Right cardiac atrium (tissue), 5 donors: ENCODE data around the gene TFG. TPM values are rescaled to one million over a fixed set of nuclear protein-coding genes. Genes with fewer than 3 reads are reported as not detected.
A peak's percentile ranks its signal among the peaks of the same experiment; 100 is the strongest.
"Not testable (repeated sequence)": the region's sequence is repeated elsewhere in the genome, so short reads cannot be mapped to it uniquely, and the experiment has no call there.

Source experiments
- ATAC-seq, 2 donors: fragments of 200-7000 bp; cut with Tn5 transposase; one replicate each; pipeline versions ENCODE4 v1.8.0 to v1.9.1; 2020; ENCODE audit warnings: moderate library complexity in 2 of 2, mild to moderate bottlenecking in 1 of 2
- DNase-seq, 3 donors: peaks; one replicate each; pipeline ENCODE4 v3.0.0-alpha.2; 2020
- H3K27ac ChIP-seq: one replicate; pipeline ENCODE4 v1.5.1; 2013; ENCODE audit warnings: mild to moderate bottlenecking, low read length, control low read depth, moderate library complexity
- H3K27me3 ChIP-seq: one replicate; pipeline ENCODE4 v1.6.1; 2013; ENCODE audit not compliant: control insufficient read depth, insufficient read depth
- H3K4me1 ChIP-seq: one replicate; pipeline ENCODE4 v1.6.1; 2013; ENCODE audit warnings: low read length; ENCODE audit not compliant: control insufficient read depth, insufficient read depth
- H3K4me3 ChIP-seq: one replicate; pipeline ENCODE4 v1.5.1; 2013; ENCODE audit warnings: low read length, control low read depth
- H3K9me3 ChIP-seq: one replicate; pipeline ENCODE4 v1.6.1; 2013; ENCODE audit warnings: low read length; ENCODE audit not compliant: control insufficient read depth
- WGBS: extraction: QIAGEN DNeasy Blood & Tissue Kit; methylation state at CpG from one replicate; pipeline ENCODE4 v1.1.7; 2013; 5-methylcytosine and 5-hydroxymethylcytosine counted together
- intact Hi-C, 4 donors: fragments of 100-400 bp; cut with DNase I; formaldehyde crosslinking; loops; one replicate each; pipeline versions ENCODE4 v1.11.0 to v1.14.0; 2022 to 2023
- long read RNA-seq, 4 donors: library from polyadenylated mRNA; unstranded; transcript quantifications; one replicate each; pipeline ENCODE4 v2.0.0, GENCODE V29; 2020 to 2021
- polyA plus RNA-seq: library from polyadenylated mRNA; stranded (reverse); fragments of 200-250 nt; gene quantifications from one replicate; pipeline ENCODE4 v1.2.3, GENCODE V29; 2013
- total RNA-seq, 4 donors: library from RNA; stranded (reverse); fragmentation: NEBNext Ultra II Directional; extraction: Animal tissue kit (Norgen Biotek cat#: 25700); gene quantifications; one replicate each; pipeline ENCODE4 v1.2.1, GENCODE V29; 2021
- donor health status: healthy with polysubstance abuse.
- donor health status: DM: no; HTN: yes; CAD: no.
- donor health status: DM: no; HTN: no; CAD: no.
- donor health status: DM: no; HTN: yes; CAD: no; lungs with severe emphysema.
- donor health status: DM: yes; HTN: yes; CAD: no.

TFG gene
- 10 to 100 TPM; 81.6 to 98.6 (median 88.2) TPM for total RNA-seq
- 89.0 TPM for polyA plus RNA-seq
- long read RNA-seq, donor 1, transcript TFG-204 (8 exons, 1,783 nt) = minor isoform, 48 of 292 reads
- long read RNA-seq, donor 1, transcript TFG-208 (8 exons, 1,696 nt) = minor isoform, 10 of 292 reads
- long read RNA-seq, donor 1, transcript TFG-201 (8 exons, 1,978 nt) = major isoform, 201 of 292 reads
- long read RNA-seq, donor 1, partial matches to known transcripts = 15 of 292 reads
- long read RNA-seq, donor 1, other reads (novel, unspliced or antisense) = 17 of 292 reads
- long read RNA-seq, donor 2, transcript TFG-204 (8 exons, 1,783 nt) = minor isoform, 28 of 134 reads
- long read RNA-seq, donor 2, transcript TFG-201 (8 exons, 1,978 nt) = major isoform, 95 of 134 reads
- long read RNA-seq, donor 2, partial matches to known transcripts = 3 of 134 reads
- long read RNA-seq, donor 2, other reads (novel, unspliced or antisense) = 4 of 134 reads
- long read RNA-seq, donor 3, transcript TFG-204 (8 exons, 1,783 nt) = minor isoform, 93 of 590 reads
- long read RNA-seq, donor 3, transcript TFG-201 (8 exons, 1,978 nt) = major isoform, 425 of 590 reads
- long read RNA-seq, donor 3, transcript TFG-208 (8 exons, 1,696 nt) = minor isoform, 17 of 590 reads
- long read RNA-seq, donor 3, transcript TFG-202 (8 exons, 1,716 nt) = minor isoform, 6 of 590 reads
- long read RNA-seq, donor 3, partial matches to known transcripts = 14 of 590 reads
- long read RNA-seq, donor 3, other reads (novel, unspliced or antisense) = 35 of 590 reads
- long read RNA-seq, donor 4, transcript TFG-204 (8 exons, 1,783 nt) = minor isoform, 19 of 125 reads
- long read RNA-seq, donor 4, transcript TFG-201 (8 exons, 1,978 nt) = major isoform, 92 of 125 reads
- long read RNA-seq, donor 4, partial matches to known transcripts = 2 of 125 reads
- long read RNA-seq, donor 4, other reads (novel, unspliced or antisense) = 6 of 125 reads

DNA sequence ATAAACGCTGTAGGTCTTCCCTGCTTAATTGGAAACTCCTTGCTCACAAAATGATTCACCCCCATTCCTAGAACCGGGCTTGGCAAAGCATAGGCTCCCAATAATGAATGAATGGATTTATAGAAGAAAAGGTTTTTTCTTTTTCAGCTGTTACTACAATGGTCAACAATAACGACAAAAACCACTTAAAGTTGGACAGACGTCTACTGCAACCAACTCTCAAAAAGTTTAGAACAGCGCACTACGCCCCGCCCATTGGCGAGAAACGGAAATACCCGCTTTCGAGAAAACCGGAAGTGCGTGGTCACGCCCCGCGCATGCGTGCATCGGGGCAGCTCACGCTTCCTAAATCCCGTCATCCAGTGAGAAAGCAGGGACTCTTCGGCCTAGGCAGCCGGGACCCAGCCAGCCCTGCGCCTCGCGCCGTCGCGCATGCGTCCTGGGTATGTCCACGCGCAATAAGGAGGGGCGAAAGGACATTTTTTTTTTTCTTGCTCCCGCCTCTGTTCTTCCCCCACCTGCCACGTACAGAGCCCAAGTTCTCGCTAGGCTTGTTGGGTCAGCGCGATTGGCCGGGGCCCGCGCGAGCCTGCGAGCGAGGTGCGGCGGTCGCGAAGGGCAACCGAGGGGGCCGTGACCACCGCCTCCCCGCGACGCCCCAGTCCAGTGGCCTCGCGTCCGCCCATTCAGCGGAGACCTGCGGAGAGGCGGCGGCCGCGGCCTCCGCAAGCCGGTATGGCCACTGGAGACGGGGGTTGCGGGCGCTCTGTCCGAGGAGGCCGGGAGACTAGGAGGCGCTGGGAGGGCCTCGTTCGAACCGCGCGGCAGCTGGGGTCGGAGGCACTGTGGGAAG lies at the start of gene TFG:
Gene TFG (plus strand): TSS at position 506 of the 853 bp plus-strand sequence. CDS start 4,192 bp downstream, outside the sequence.
- intact Hi-C loops = no loop called here

DNA sequence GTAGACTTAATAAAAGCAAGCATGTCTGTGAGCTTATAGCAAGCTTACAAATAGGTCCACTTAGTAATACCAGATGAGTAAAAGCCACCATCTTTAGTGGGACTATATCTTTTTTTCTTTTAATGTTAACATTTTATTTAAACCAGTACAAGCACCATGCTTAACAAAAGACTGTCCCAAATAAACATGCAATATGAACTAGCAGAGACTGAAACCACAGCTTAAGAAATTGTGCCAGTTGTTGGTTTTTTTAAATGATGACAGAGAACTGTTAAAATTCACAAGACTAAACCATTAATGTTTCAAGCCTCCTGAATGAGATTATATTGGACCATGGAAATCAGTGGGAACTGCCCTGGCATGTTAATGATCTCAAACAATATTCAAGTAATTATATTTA lies 48.0 kb upstream of the TFG start:
- ATAC-seq, DNase-seq, H3K27ac ChIP-seq, H3K4me1 ChIP-seq, H3K9me3 ChIP-seq, H3K4me3 ChIP-seq, H3K27me3 ChIP-seq, intact Hi-C loops: not testable (repeated sequence)

More for the DNA sequence above, at the start of gene TFG:
- no peaks in the 10 kb centered on the region for H3K9me3 ChIP-seq
- H3K4me1 ChIP-seq = peaks cover 5% of the 10 kb centered on the region
- peak within 1 kb of the TSS; percentile 80 for H3K4me3 ChIP-seq
- ATAC-seq (peak; percentile 98 to 99), DNase-seq (peak; percentile 99 to 100 (median 99))
- under 1% methylated on average over 76 of the region's 76 CpGs for WGBS
- peak within 1 kb of the TSS; percentile 94 for H3K27ac ChIP-seq
- peaks cover 2% of the 10 kb centered on the region for H3K27me3 ChIP-seq

DNA sequence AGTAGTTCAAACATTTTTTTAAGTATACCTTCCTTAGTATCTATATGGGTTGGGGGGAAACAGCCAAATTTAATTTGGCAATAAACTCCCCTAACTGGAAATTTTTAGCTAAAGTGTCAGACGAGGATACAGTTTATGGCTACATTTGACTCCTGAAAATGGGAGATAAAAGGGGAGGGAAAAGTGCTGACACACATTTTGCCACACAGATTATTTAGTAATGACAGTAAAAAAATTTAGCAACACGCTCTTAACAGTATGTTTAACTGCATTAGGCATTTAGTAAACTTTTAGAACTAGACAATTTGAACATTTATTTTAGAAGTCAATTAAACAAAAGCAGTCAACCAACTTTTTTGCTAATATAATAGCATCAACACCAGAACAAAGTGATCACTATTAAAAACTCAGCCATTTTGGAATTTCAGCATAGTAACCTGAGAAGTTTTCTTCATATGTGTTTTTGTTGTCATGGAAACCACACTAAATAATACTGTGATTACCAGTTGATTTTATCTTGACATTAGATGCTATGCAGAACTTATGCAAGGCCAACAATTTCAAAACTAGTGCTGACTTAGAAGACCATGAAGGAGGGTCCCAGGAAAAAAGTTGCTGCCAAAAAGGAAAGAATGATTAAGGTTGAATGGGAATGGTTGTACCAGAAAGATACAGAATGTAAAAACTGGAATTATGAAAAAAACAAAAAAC lies 47.0 kb upstream of the TFG start:
- WGBS = 51% methylated on average over 2 of the region's 2 CpGs
- intact Hi-C loops = no loop called here
- no peak for DNase-seq
- Histone ChIP-seq H3K27me3 (peaks cover 3% of the 10 kb centered on the region), H3K4me3 (no peak overlapping the region), H3K4me1 (no peaks in the 10 kb centered on the region), H3K27ac (no peak overlapping the region), H3K9me3 (no peaks in the 10 kb centered on the region)
- no peak for ATAC-seq

DNA sequence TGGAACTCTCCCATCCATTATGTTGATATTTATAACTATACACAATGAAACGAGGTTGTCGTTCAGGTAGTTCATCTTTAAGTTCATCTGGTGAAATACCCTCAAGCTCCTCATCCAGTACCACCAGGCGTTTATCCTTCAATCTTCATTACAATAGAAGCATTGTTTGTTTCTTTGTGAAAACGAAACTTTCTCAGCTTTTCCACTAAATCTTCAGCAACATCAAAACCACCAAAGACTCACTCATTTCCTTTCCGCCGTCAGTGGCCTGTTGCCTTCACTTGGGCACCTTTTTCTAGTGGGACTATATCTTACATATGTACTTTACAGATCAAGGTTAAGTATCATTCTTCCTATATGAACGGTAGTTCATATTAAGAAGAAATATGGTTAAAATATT lies 44.1 kb upstream of the TFG start:
- Histone ChIP-seq H3K27ac (no peak overlapping the region), H3K4me1 (no peaks in the 10 kb centered on the region), H3K4me3 (no peak overlapping the region), H3K9me3 (no peaks in the 10 kb centered on the region), H3K27me3 (no peaks in the 10 kb centered on the region)
- no peak for DNase-seq
- ATAC-seq = no peak
- WGBS = 52% methylated on average over 7 of the region's 7 CpGs
- intact Hi-C loops = no loop called here

DNA sequence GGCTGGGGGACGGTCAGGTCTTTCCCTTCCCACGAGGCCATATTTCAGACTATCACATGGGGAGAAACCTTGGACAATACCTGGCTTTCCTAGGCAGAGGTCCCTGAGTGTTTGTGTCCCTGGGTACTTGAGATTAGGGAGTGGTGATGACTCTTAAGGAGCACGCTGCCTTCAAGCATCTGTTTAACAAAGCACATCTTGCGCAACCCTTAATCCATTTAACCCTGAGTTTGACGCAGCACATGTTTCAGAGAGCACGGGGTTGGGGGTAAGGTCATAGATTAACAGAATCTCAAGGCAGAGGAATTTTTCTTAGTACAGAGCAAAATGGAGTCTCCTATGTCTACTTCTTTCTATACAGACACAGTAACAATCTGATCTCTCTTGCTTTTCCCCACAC lies 42.6 kb upstream of the TFG start:
- H3K9me3 ChIP-seq, H3K27me3 ChIP-seq, H3K4me3 ChIP-seq, H3K27ac ChIP-seq, intact Hi-C loops, H3K4me1 ChIP-seq, ATAC-seq, DNase-seq: not testable (repeated sequence)
- WGBS = 56% methylated on average over 5 of the region's 6 CpGs

DNA sequence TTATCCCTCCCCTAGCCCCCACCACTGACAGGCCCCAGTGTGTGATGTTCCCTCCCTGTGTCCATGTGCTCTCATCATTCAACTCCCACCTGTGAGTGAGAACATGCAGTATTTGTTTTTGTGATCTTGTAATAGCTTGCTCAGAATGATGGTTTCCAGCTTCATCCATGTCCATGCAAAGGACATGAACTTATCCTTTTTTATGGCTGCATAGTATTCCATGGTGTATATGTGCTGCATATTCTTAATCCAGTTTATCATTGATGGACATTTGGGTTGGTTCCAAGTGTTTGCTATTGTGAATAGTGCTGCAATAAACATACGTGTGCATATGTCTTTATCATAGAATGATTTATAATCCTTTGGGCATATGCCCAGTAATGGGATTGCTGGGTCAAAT lies 42.0 kb upstream of the TFG start:
- H3K27me3 ChIP-seq, intact Hi-C loops, H3K27ac ChIP-seq, H3K4me3 ChIP-seq, DNase-seq, ATAC-seq, H3K9me3 ChIP-seq, H3K4me1 ChIP-seq: not testable (repeated sequence)
- 75% methylated on average over 1 of the region's 1 CpG for WGBS

DNA sequence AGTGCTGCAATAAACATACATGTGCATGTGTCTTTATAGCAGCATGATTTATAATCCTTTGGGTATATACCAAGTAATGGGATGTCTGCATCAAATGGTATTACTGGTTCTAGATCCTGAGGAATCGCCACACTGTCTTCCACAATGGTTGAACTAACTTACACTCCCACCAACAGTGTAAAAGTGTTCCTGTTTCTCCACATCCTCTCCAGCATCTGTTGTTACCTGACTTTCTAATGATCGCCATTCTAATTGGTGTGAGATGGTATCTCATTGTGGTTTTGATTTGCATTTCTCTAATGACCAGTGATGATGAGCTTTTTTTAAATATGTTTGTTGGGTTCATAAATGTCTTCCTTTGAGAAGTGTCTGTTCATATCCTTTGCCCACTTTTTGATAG lies 38.3 kb upstream of the TFG start:
- ATAC-seq, H3K9me3 ChIP-seq, H3K27ac ChIP-seq, H3K4me1 ChIP-seq, H3K27me3 ChIP-seq, H3K4me3 ChIP-seq, intact Hi-C loops, DNase-seq: not testable (repeated sequence)
- 90% methylated on average over 2 of the region's 2 CpGs for WGBS

DNA sequence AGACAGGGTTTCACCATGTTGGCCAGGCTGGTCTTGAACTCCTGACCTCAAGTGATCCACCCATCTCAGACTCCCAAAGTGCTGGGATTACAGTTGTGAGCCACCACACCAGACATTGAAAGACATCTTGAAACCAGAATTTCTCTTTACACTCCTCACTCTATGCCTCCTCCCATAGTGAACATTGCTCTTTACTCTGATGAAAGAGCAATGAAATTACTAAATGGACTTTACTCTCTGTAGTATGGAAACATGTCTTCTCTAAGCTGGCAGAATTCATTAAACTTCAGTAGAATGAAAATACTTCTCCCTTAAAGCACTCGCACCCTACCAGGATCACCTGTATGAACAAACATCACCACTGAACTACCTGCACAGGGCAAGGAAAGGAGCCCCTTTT lies 27.8 kb upstream of the TFG start:
- no peak overlapping the region for H3K27ac ChIP-seq

DNA sequence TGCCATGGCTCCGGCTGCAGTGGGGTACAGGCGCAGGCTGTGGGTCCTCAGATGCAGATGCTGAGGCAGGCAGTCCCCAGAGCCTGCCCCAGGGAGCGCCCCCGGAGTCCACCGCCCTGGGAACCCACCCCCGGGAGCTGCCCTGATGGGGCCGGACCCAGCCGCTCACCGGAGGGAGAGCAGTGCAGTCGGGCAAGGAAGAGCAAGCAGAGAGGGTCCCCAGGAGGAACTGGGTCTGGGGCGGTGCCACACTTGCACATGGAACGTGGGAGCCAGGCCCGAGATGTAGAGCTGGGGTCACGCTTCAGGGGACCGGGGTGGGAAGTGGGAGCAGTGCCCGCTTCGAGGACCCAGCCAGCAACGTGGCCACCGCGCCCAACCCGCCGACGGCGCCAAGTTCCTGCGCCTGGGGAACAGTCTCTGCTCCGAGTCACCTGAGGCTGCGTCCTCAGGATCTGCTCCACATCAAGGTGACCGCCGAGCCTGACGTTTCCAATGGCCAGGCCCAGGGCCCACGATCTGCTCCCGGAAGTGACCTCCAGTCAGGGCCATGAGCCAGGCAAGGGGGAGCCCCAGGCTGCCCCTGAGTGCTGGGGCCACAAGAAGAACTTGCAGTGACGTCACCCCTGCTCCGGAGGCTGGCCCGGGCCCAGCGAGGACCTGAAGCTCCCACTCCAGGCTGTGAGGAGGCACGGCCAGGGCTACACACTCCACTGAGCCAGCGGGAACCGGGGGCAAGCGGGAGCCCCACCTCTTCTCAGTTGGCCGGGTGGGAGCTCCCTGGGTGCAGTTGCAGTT lies 27.0 kb upstream of the TFG start:
- H3K4me3 ChIP-seq = no peak overlapping the region
- no peak overlapping the region for H3K27ac ChIP-seq
- no peaks in the 10 kb centered on the region for H3K9me3 ChIP-seq
- H3K4me1 ChIP-seq = no peaks in the 10 kb centered on the region
- ATAC-seq (peak; percentile 84 to 88), DNase-seq (peak; percentile 52 to 79 (median 73))
- intact Hi-C loops = no loop called here
- no peaks in the 10 kb centered on the region for H3K27me3 ChIP-seq
- WGBS = 61% methylated on average over 41 of the region's 41 CpGs

More for the DNA sequence above, 27.8 kb upstream of the TFG start:
- DNase-seq (no peak), ATAC-seq (no peak)
- Histone ChIP-seq H3K4me1 (no peaks in the 10 kb centered on the region), H3K9me3 (no peaks in the 10 kb centered on the region), H3K4me3 (no peak overlapping the region), H3K27me3 (no peaks in the 10 kb centered on the region)
- intact Hi-C loops = no loop called here
- WGBS = 93% methylated on average over 1 of the region's 1 CpG
